HepG2 (cell line): ENCODE measurements around the gene ZSCAN21. TPM values are rescaled to one million over a fixed set of nuclear protein-coding genes. Genes with fewer than 3 reads are reported as not detected.

Experiments used
- ESRRA ChIP-seq: sonication (generic); formaldehyde crosslinking; IDR thresholded peaks from 2 replicates; pipeline ENCODE4 v1.5.1; 2020; ENCODE audit warnings: mild to moderate bottlenecking, low read depth, missing genetic modification reagents
- FOXM1 ChIP-seq: sonication (generic); formaldehyde crosslinking; IDR thresholded peaks from 2 replicates; pipeline ENCODE4 v1.5.0; 2020; ENCODE audit warnings: missing genetic modification reagents
- GATAD2A ChIP-seq: IDR thresholded peaks from 2 replicates; pipeline ENCODE4 v1.6.1; 2016
- GLI4 ChIP-seq: sonication (generic); formaldehyde crosslinking; IDR thresholded peaks from 2 replicates; pipeline ENCODE4 v1.5.1; 2020; ENCODE audit warnings: missing genetic modification reagents, mild to moderate bottlenecking, moderate library complexity, borderline replicate concordance
- HOXD1 ChIP-seq: sonication (generic); formaldehyde crosslinking; IDR thresholded peaks from 2 replicates; pipeline ENCODE4 v1.5.0; 2020; ENCODE audit warnings: missing genetic modification reagents
- KMT2A ChIP-seq: sonication (generic); formaldehyde crosslinking; IDR thresholded peaks from 2 replicates; pipeline ENCODE4 v1.4.0; 2020; ENCODE audit warnings: missing genetic modification reagents
- MAFK ChIP-seq, 2 experiments: IDR thresholded peaks in 1 of 2; conservative IDR thresholded peaks in 1 of 2; 2 replicates each; pipeline ENCODE4 v1.6.1; 2011; ENCODE audit warnings: improper control_type of control experiment in 2 of 2, low read length in 2 of 2
- MED1 ChIP-seq: sonication (generic); formaldehyde crosslinking; IDR thresholded peaks from 2 replicates; pipeline ENCODE4 v1.4.0; 2020; ENCODE audit warnings: missing genetic modification reagents
- NCOA2 ChIP-seq: sonication (generic); formaldehyde crosslinking; IDR thresholded peaks from 2 replicates; pipeline ENCODE4 v1.8.0; 2022; ENCODE audit warnings: inconsistent platforms
- NCOR1 ChIP-seq: fragments of 200-600 bp; sonication (generic); IDR thresholded peaks from 2 replicates; pipeline ENCODE4 v1.7.0; 2017; ENCODE audit warnings: antibody characterized with exemption, low read length, borderline replicate concordance
- NR2C2 ChIP-seq: sonication (generic); formaldehyde crosslinking; IDR thresholded peaks from 2 replicates; pipeline ENCODE4 v1.4.0; 2020; ENCODE audit warnings: missing genetic modification reagents, mild to moderate bottlenecking, moderate library complexity, borderline replicate concordance
- POLR2AphosphoS5 ChIP-seq: IDR thresholded peaks from 2 replicates; pipeline ENCODE4 v1.6.1; 2012; ENCODE audit warnings: low read depth, low read length
- RNF2 ChIP-seq: fragments of 450-650 bp; conservative IDR thresholded peaks from 2 replicates; pipeline ENCODE4 v1.6.1; 2016; ENCODE audit warnings: low read depth
- STAT5B ChIP-seq: sonication (generic); formaldehyde crosslinking; IDR thresholded peaks from 2 replicates; pipeline ENCODE4 v1.4.0; 2020; ENCODE audit warnings: missing genetic modification reagents
- TBX2 ChIP-seq: sonication (generic); formaldehyde crosslinking; IDR thresholded peaks from 2 replicates; pipeline ENCODE4 v1.5.0; 2020; ENCODE audit warnings: missing genetic modification reagents, mild to moderate bottlenecking, borderline replicate concordance
- THYN1 ChIP-seq: sonication (generic); formaldehyde crosslinking; IDR thresholded peaks from 2 replicates; pipeline ENCODE4 v1.8.1; 2023; ENCODE audit warnings: low read depth, mild to moderate bottlenecking, moderate library complexity, missing genetic modification reagents, borderline replicate concordance
- ZFP36L1 ChIP-seq: sonication (generic); formaldehyde crosslinking; IDR thresholded peaks from 2 replicates; pipeline ENCODE4 v1.8.0; 2022; ENCODE audit warnings: mild to moderate bottlenecking, missing genetic modification reagents, moderate library complexity
- ZMYM4 ChIP-seq: sonication (generic); formaldehyde crosslinking; IDR thresholded peaks from 2 replicates; pipeline ENCODE4 v1.8.1; 2023; ENCODE audit warnings: mild to moderate bottlenecking, missing genetic modification reagents
- ZNF563 ChIP-seq: sonication (generic); formaldehyde crosslinking; IDR thresholded peaks from 2 replicates; pipeline ENCODE4 v1.8.0; 2022; ENCODE audit warnings: mild to moderate bottlenecking, moderate library complexity, missing genetic modification reagents
- ZNF75D ChIP-seq: sonication (generic); formaldehyde crosslinking; IDR thresholded peaks from 2 replicates; pipeline ENCODE4 v1.8.1; 2023; ENCODE audit warnings: missing genetic modification reagents, mild to moderate bottlenecking, borderline replicate concordance
- ZNF816 ChIP-seq: sonication (generic); formaldehyde crosslinking; IDR thresholded peaks from 2 replicates; pipeline ENCODE4 v1.8.0; 2022; ENCODE audit warnings: missing genetic modification reagents, mild to moderate bottlenecking, borderline replicate concordance
- ZSCAN31 ChIP-seq: sonication (generic); formaldehyde crosslinking; IDR thresholded peaks from 2 replicates; pipeline ENCODE4 v1.5.0; 2020; ENCODE audit warnings: low read depth, mild to moderate bottlenecking, missing genetic modification reagents
- polyA plus RNA-seq, 8 experiments: library from polyadenylated mRNA; depleted of rRNA in 3 of 8; stranded (reverse) in 7 of 8; unstranded in 1 of 8; fragments of >200 nt; fragmentation: Illumina TruSeq in 4 of 8; extraction: Trizol in 4 of 8; gene quantifications; 2 replicates each; pipeline versions ENCODE4 v1.2.1 to v1.2.3, GENCODE V29; 2011 to 2016; ENCODE audit warnings: low read depth in 4 of 8, missing spikeins in 1 of 8, mixed read lengths in 1 of 8; ENCODE audit not compliant: insufficient read depth in 1 of 8
- total RNA-seq, 5 experiments: library from RNA; depleted of rRNA; stranded (reverse); fragments of >200 nt; fragmentation: Illumina TruSeq; extraction: Trizol; gene quantifications; 2 replicates each; pipeline ENCODE4 v1.2.3, GENCODE V29; 2016; ENCODE audit warnings: low read depth in 1 of 5
- TF ChIP-seq, protein P1 (sequence below): sonication (generic); formaldehyde crosslinking; IDR thresholded peaks from 2 replicates; pipeline ENCODE4 v1.4.0; 2020; ENCODE audit warnings: missing genetic modification reagents
- TF ChIP-seq, protein P2 (sequence below): sonication (generic); formaldehyde crosslinking; IDR thresholded peaks from 2 replicates; pipeline ENCODE4 v1.4.0; 2020; ENCODE audit warnings: missing genetic modification reagents
- TF ChIP-seq, protein P3 (sequence below): sonication (generic); formaldehyde crosslinking; IDR thresholded peaks from 2 replicates; pipeline ENCODE4 v1.5.0; 2020; ENCODE audit warnings: mild to moderate bottlenecking, missing genetic modification reagents, borderline replicate concordance

The ZSCAN21 gene
- total and polyA plus RNA-seq, 2 of the 13 experiments (the other 11 are each of a cell fraction or from before 2014, with no cell fraction given) = 7.0 to 10.0 TPM

DNA sequence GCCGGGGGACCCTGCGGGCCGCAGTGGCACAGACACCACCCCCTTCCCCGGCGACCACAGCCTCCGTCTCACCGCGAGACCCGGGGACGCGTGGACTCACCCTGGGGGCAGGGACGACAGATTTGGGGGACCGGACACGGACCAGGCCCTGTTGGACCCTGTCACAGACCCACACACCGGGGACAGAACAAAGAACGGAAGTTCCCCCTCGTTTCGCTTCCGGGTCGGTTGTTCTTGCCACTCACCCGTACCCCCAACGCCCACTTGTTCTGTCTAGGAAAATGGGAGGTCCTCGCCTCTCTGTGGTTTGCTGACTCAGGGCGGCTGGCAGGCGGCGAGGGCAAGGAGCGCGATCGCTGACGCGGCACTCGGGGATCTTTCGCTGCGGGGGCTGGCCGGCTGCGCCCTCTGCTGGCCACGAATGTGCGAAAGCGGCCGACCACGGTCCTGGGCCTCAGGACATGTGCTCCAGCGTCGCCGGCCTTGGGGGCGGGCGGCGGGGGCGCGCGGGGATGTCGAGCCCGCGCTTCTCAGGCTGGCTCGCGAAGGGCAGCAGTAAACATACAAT, 32.0 kb downstream of the ZSCAN21 start, which contains the start of gene ZNF3 (continued):
- peak; percentile 99 to 100 for TF ChIP-seq MAFK (conservative IDR thresholded peaks at IDR 0.05 in 1 of 2, IDR thresholded peaks at IDR 0.05 in 1 of 2; ENCODE audit: low read length in 2 of 2)
- TF ChIP-seq RNF2 = peak; percentile 74; the same call in 1 of the 2 replicates
- peak; percentile 92 for TF ChIP-seq MED1 (CRISPR knock-in tag)
- TF ChIP-seq ZFP36L1 (CRISPR knock-in tag) = peak; percentile 71; the same call in 1 of the 2 replicates
- TF ChIP-seq ZNF75D = 0 out of 2 replicates have a peak, but pooled peaks have one; percentile 39
- TF ChIP-seq, protein P1, sequence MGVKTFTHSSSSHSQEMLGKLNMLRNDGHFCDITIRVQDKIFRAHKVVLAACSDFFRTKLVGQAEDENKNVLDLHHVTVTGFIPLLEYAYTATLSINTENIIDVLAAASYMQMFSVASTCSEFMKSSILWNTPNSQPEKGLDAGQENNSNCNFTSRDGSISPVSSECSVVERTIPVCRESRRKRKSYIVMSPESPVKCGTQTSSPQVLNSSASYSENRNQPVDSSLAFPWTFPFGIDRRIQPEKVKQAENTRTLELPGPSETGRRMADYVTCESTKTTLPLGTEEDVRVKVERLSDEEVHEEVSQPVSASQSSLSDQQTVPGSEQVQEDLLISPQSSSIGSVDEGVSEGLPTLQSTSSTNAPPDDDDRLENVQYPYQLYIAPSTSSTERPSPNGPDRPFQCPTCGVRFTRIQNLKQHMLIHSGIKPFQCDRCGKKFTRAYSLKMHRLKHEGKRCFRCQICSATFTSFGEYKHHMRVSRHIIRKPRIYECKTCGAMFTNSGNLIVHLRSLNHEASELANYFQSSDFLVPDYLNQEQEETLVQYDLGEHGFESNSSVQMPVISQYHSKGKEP (CRISPR knock-in tag) = peak; percentile 39; the same call in 1 of the 2 replicates
- TF ChIP-seq ZSCAN31 (CRISPR knock-in tag) = peak; percentile 98
- TF ChIP-seq NCOR1 = peak; percentile 45; the same call in 1 of the 2 replicates
- peak; percentile 79 for TF ChIP-seq ZNF816 (CRISPR knock-in tag)
- no peak for TF ChIP-seq FOXM1 (CRISPR knock-in tag)
- TF ChIP-seq, protein P2, sequence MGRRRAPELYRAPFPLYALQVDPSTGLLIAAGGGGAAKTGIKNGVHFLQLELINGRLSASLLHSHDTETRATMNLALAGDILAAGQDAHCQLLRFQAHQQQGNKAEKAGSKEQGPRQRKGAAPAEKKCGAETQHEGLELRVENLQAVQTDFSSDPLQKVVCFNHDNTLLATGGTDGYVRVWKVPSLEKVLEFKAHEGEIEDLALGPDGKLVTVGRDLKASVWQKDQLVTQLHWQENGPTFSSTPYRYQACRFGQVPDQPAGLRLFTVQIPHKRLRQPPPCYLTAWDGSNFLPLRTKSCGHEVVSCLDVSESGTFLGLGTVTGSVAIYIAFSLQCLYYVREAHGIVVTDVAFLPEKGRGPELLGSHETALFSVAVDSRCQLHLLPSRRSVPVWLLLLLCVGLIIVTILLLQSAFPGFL = no peak
- TF ChIP-seq ZNF563 (CRISPR knock-in tag) = peak; percentile 74
- peak; percentile 88 for TF ChIP-seq TBX2 (CRISPR knock-in tag)
- peak; percentile 86 for TF ChIP-seq ZMYM4 (CRISPR knock-in tag)
- TF ChIP-seq ESRRA (CRISPR knock-in tag) = peak; percentile 82
- TF ChIP-seq GATAD2A = peak; percentile 68
- 0 out of 2 replicates have a peak, but pooled peaks have one; percentile 85 for TF ChIP-seq THYN1 (CRISPR knock-in tag)
- TF ChIP-seq POLR2AphosphoS5 = peak; percentile 89
- peak; percentile 92 for TF ChIP-seq KMT2A (CRISPR knock-in tag)
- peak; percentile 99 for TF ChIP-seq NR2C2 (CRISPR knock-in tag)
- TF ChIP-seq GLI4 (CRISPR knock-in tag) = peak; percentile 39; the same call in 1 of the 2 replicates
- TF ChIP-seq NCOA2 (CRISPR knock-in tag) = peak; percentile 60
- 0 out of 2 replicates have a peak, but pooled peaks have one; percentile 30 for TF ChIP-seq HOXD1
- peak; percentile 73; the same call in 1 of the 2 replicates for TF ChIP-seq STAT5B (CRISPR knock-in tag)
- TF ChIP-seq, protein P3, sequence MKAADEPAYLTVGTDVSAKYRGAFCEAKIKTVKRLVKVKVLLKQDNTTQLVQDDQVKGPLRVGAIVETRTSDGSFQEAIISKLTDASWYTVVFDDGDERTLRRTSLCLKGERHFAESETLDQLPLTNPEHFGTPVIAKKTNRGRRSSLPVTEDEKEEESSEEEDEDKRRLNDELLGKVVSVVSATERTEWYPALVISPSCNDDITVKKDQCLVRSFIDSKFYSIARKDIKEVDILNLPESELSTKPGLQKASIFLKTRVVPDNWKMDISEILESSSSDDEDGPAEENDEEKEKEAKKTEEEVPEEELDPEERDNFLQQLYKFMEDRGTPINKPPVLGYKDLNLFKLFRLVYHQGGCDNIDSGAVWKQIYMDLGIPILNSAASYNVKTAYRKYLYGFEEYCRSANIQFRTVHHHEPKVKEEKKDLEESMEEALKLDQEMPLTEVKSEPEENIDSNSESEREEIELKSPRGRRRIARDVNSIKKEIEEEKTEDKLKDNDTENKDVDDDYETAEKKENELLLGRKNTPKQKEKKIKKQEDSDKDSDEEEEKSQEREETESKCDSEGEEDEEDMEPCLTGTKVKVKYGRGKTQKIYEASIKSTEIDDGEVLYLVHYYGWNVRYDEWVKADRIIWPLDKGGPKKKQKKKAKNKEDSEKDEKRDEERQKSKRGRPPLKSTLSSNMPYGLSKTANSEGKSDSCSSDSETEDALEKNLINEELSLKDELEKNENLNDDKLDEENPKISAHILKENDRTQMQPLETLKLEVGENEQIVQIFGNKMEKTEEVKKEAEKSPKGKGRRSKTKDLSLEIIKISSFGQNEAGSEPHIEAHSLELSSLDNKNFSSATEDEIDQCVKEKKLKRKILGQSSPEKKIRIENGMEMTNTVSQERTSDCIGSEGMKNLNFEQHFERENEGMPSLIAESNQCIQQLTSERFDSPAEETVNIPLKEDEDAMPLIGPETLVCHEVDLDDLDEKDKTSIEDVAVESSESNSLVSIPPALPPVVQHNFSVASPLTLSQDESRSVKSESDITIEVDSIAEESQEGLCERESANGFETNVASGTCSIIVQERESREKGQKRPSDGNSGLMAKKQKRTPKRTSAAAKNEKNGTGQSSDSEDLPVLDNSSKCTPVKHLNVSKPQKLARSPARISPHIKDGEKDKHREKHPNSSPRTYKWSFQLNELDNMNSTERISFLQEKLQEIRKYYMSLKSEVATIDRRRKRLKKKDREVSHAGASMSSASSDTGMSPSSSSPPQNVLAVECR (CRISPR knock-in tag) = peak; percentile 94
